Mesenteric fat pad (tissue), 1 donor: Measurements from ENCODE around the gene ZNF580. TPM values are rescaled to one million over a fixed set of nuclear protein-coding genes. Genes with fewer than 3 reads are reported as not detected.

ENCODE experiments used
- DNase-seq: peaks from one replicate; pipeline ENCODE4 v3.0.0-alpha.2; 2020; ENCODE audit warnings: low spot score
- total RNA-seq: library from RNA; stranded (reverse); fragmentation: NEBNext Ultra II Directional; extraction: Animal tissue kit (Norgen Biotek cat#: 25700); gene quantifications from one replicate; pipeline ENCODE4 v1.2.1, GENCODE V29; 2021
- donor health status: DM: yes; HTN: yes; CAD: no.

Gene ZNF580
- total RNA-seq, 1 donor from 2014 or later, result 39.6 TPM

GRCh38 chr19:55690109-55690768, 49.4 kb downstream of the ZNF580 start:
- no peak for DNase-seq

DNA sequence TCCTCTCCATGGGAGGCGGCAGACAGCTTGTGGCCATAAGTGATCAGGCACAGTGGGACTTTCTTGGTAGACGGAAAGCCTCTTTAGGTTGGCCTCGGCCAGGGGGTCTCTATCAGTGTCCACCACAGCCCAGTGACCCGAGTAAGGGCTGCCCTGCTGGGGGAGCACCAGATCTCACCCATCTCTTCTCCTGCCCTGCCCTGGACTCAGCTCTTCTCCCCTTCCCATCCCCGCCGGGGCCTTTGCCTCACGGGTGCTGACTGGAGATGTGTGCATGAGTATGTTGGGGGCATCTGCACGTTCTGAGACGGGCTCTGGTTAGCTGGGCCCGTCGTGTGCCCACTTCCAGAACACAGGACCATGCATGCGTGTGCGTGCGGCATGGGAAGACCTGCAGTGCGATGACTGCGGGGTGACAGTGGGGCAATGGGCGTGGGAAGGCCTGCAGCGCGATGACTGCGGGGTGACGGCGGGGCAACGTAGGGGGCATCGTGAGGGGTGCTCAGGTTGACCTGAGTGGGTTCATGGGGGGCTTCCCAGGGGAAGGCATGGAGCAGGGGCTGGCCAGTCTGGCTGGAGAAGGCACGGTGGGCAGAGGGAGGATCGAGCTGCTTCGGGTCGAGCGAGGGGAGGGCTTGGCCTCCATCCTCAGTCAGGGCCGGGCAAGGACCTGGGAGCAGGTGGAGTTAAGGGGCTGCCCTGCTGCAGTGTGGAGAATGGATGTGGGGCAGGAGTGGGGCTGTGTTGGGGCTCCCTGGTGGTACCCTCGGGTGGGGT, 50.2 kb downstream of the ZNF580 start:
- DNase-seq, result no peak

GRCh38 chr19:55691561-55692481, 51.0 kb downstream of the ZNF580 start:
- no peak for DNase-seq

DNA sequence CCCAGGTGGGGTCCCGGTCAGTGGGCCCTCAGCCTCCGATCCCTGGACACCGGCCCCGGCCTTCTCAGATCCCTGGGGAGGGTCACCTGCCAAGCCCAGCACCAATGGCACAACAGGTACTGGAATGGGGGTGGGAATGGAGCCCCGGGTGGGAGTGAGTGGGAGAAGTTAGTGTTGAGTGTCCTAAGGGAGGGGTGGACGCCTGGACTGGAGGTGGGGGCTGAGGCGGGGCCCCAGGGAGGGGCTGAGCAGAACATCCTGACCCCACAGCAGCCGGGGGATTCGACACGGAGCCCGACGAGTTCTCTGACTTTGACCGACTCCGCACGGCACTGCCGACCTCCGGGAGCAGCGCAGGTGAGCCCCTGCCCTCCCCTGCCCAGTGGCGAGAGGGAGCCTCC, 51.9 kb downstream of the ZNF580 start:
- DNase-seq, result no peak

Other genes starting within 250 kb of the ZNF580 start
- 24.2 TPM for gene UBE2S, start 233.2 kb upstream of the ZNF580 start, total RNA-seq
- not detected for gene SHISA7, start 197.7 kb upstream of the ZNF580 start, total RNA-seq
- gene ISOC2, start 179.4 kb upstream of the ZNF580 start, total RNA-seq, result 53.2 TPM
- not detected for gene C19orf85, start 176.3 kb upstream of the ZNF580 start, total RNA-seq
- gene ZNF628, start 164.4 kb upstream of the ZNF580 start, total RNA-seq, result 9.7 TPM
- 7.3 TPM for gene NAT14, start 155.8 kb upstream of the ZNF580 start, total RNA-seq
- 13.9 TPM for gene SSC5D, start 152.6 kb upstream of the ZNF580 start, total RNA-seq
- not detected for gene SBK2, start 103.9 kb upstream of the ZNF580 start, total RNA-seq
- 1.7 TPM for gene SBK3, start 95.5 kb upstream of the ZNF580 start, total RNA-seq
- gene ZNF579, start 60.2 kb upstream of the ZNF580 start, total RNA-seq, result 10.9 TPM
- 12.8 TPM for gene FIZ1, start 41.5 kb upstream of the ZNF580 start, total RNA-seq
- gene ZNF524, start 40.7 kb upstream of the ZNF580 start, total RNA-seq, result 19.1 TPM
- 12.0 TPM for gene ZNF865, start 35.4 kb upstream of the ZNF580 start, total RNA-seq
- 4.5 TPM for gene ZNF784, start 16.4 kb upstream of the ZNF580 start, total RNA-seq
- 11.3 TPM for gene ZNF581, start 2.6 kb downstream of the ZNF580 start, total RNA-seq
- gene CCDC106, start 7.2 kb downstream of the ZNF580 start, total RNA-seq, result 16.4 TPM
- 126 TPM for gene U2AF2, start 14.0 kb downstream of the ZNF580 start, total RNA-seq
- gene EPN1, start 34.2 kb downstream of the ZNF580 start, total RNA-seq, result 114 TPM
- gene NLRP9, start 97.4 kb downstream of the ZNF580 start, total RNA-seq, result not detected
- not detected for gene RFPL4A, start 118.1 kb downstream of the ZNF580 start, total RNA-seq
- gene RFPL4AL1, start 128.1 kb downstream of the ZNF580 start, total RNA-seq, result not detected
- not detected for gene NLRP11, start 191.0 kb downstream of the ZNF580 start, total RNA-seq
- not detected for gene NLRP4, start 195.5 kb downstream of the ZNF580 start, total RNA-seq